HG02642 (cell line): Measurements from ENCODE around the gene BABAM2.
"Not testable (repeated sequence)": the region's sequence is repeated elsewhere in the genome, so short reads cannot be mapped to it uniquely, and the experiment has no call there.

ENCODE experiments used
- ATAC-seq: cut with Tn5 transposase; IDR thresholded peaks from one replicate; pipeline ENCODE4 v1.9.1; 2021; ENCODE audit warnings: mild to moderate bottlenecking; ENCODE audit not compliant: unreplicated experiment, poor library complexity

The BABAM2 gene

GRCh38 chr2:28009732-28010131 lies 119.2 kb downstream of the BABAM2 start:
- ATAC-seq = no peak

DNA sequence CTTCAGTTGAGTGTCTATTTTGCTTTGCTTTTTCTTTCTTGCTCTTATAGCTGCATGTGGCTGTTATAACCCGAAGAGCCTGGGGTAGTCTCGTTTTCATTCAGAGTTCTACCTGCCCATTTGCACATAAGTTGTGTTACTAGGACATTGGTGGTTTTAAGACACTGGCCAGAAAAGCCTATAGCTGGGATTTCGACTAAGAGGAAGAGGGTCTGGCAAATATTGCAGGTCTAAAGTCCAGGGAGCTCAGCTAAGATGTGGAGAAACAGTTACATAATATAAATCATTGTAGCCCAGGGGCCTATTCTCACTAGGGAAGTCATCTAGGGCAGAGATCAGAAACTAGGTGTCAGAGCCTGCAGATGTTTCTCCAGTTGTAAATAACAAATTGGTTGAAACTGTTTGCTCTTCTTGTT lies 120.8 kb downstream of the BABAM2 start:
- no peak for ATAC-seq

- ATAC-seq = not testable (repeated sequence)
Measured at GRCh38 chr2:28018474-28018873, 127.9 kb downstream of the BABAM2 start.

GRCh38 chr2:28019521-28019920 lies 129.0 kb downstream of the BABAM2 start:
- not testable (repeated sequence) for ATAC-seq

GRCh38 chr2:28021898-28022297 lies 131.4 kb downstream of the BABAM2 start:
- ATAC-seq = no peak

GRCh38 chr2:28025123-28025522 lies 134.6 kb downstream of the BABAM2 start:
- no peak for ATAC-seq

DNA sequence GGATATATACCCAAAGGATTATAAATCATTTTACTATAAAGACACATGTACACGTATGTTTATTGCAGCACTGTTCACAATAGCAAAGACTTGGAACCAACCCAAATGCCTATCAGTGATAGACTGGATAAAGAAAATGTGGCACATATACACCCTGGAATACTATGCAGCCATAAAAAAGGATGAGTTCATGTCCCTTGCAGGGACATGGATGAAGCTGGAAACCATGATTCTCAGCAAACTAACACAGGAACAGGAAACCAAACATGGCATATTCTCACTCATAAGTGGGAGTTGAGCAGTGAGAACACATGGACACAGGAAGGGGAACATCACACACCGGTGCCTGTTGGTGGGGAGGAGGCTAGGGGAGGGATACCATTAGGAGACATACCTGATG lies 135.7 kb downstream of the BABAM2 start:
- ATAC-seq = not testable (repeated sequence)

DNA sequence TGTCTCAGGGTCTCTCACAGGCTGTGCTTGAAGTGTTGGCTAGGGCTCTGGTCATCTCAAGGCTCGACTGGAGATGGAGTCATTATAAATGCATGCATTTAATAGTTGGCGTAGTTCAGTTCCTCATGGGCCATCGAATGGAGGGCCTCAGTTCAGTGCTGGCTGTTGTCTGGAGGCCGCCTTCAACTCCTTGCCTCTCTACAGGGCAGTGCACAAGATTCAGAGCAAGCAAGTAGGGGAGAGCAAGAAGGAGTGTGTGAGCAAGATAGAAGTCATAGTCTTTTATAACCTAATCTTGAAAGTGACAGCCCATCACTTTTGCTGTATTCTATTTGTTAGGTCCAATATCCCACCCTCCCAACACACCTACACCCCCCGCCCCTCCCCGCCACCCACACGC lies 137.5 kb downstream of the BABAM2 start:
- ATAC-seq = no peak

- ATAC-seq = no peak
Measured at GRCh38 chr2:28030600-28030999, 140.1 kb downstream of the BABAM2 start.

GRCh38 chr2:28032816-28033215 lies 142.3 kb downstream of the BABAM2 start:
- no peak for ATAC-seq

DNA sequence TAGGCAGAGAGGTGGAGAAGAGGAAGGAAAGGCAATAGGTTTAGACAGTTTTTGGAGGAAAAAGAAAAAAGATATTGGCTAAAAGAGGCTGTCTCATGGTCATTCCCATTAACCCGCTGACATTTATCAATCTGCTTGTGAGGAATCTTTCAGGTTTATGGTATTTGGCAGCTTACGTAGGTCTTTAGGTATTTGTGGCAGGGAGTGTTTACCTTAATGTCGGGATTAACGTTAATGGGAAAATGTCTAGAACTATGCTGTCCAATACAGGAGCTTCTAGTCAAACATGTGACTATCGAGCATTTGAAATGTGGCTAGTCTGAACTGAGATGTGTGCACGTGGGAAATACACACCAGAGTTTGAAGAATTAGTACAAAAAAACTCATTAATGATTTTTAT lies 144.2 kb downstream of the BABAM2 start:
- no peak for ATAC-seq

DNA sequence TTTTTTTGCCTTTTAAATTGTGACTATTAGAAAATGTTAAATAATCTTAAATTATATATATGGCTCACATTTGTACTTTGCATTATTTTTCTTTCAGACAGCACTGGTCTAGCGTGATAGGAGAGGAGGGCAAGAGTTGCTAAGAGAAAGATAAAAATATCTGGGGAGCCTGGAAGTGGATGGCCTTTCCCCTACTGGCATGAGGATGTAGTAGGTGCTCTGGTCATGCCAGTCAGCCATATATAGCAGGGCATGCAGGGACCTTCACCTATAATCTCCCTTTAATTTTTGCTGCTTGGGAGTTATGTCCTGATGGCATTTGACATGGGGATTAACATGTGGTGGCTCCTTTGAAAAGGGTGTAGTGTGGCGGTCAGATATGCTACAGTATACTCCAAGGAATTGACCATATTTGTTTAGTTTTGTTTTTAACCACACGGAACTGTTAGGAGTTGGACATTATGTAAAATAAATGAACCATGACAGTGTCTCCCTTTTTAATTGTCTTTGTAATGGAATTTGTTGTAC lies 144.7 kb downstream of the BABAM2 start:
- ATAC-seq = no peak

GRCh38 chr2:28035816-28036215 lies 145.3 kb downstream of the BABAM2 start:
- ATAC-seq = no peak

- ATAC-seq = no peak
Measured at GRCh38 chr2:28036307-28036706, 145.8 kb downstream of the BABAM2 start.

DNA sequence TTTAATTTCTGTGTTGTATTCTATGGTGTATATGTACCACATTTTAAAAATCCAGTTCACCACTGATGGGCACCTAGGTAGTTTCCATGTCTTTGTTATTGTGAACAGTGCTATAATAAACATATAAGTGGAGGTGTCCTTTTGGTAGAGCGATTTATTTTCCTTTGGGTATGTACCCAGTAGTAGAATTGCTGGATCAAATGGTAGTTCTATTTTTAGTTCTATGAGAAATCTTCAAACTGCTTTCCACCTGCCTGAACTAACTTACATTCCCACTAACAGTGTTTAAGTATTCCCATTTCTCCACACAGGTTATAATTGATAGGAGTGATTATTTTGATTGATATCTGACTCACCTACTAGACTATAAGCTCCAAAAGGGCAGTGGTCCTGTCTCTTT lies 148.2 kb downstream of the BABAM2 start:
- no peak for ATAC-seq

DNA sequence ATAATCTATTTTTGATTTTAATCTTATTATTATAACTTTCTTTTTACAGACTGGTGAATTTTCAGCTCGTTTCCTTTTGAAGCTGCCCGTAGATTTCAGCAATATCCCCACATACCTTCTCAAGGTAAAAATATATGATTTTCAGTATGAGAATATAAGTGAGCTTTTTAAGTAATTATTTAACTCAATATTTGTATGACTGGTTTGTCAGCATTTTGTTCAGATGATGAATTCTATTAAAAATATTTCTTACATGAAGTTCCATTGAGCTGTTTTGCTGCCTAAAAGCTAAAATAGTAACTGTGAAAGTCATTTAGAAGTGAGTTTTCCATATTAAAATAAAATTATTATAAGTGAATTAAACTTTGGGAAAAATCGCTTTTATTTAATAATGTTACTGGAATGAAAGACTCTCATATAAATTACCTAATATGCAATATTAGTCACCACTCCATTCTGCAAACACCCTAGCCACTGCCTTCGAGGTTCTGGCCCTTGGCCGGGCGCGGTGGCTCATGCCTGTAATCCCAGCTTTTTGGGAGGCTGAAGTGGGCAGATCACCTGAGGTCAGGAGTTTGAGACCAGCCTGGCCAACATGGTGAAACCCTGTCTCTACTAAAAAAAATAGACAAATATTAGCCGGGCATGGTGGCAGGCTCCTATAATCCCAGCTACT lies 155.3 kb downstream of the BABAM2 start:
- ATAC-seq = no peak

DNA sequence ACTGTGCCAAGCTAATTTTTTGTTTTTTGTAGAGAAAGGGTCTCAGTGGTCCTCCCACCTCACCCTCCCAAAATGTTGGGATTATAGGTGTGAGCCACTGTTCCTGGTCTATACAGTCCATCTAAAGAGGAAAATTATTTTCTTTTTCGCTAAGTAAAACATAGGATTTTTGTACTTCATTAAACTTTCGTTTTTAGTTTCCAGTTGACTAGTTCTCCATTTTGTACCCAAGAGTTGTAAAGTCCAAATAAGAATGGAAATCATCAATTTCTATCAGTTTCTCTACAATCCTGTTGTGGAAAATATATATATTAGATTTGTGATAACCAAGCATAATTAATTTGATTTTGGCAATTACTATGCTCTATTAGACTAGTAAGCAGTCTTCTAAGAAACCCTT lies 156.4 kb downstream of the BABAM2 start:
- no peak for ATAC-seq

DNA sequence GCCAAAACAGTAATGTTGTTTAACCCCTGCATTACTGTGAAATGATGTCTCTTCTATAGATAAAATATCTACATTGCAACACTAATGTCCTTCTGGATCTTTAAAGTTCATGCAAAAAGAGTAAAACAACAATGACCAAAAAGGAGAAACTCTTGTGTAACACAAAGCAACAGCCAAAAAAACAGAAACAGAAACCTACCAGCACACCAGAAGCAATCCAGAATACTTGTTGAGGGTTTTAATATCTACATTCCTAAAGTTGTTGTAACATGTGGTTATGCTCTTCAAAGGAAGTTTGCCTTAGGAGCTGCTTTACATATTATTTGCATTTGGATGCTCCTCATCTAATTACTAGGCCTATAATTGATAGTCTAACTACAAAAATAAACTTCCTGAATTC lies 157.2 kb downstream of the BABAM2 start:
- ATAC-seq = no peak

- no peak for ATAC-seq
Measured at GRCh38 chr2:28048341-28048740, 157.8 kb downstream of the BABAM2 start.

- no peak for ATAC-seq
Measured at GRCh38 chr2:28049416-28049815, 158.9 kb downstream of the BABAM2 start.

DNA sequence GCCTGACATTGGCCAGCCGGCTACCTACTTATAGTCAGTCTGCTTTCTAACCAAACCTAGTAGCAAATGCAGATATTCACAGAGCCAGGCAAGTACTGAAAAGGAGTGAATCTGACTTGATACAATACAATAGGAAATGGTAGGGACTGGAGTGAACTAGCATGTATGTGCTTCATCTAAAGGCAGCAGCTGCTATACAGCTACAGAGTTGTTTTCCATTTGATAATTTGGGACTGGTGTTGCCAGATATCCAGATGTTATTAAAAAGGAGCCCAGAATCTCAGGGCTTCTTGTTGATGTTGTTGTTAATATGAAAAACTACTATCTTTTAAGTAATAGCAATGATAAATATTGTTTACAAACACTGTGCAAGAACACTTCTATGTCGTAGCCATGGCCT lies 159.4 kb downstream of the BABAM2 start:
- no peak for ATAC-seq

GRCh38 chr2:28052691-28053090 lies 162.2 kb downstream of the BABAM2 start:
- ATAC-seq = no peak
